HG03521 (cell line): Measurements from ENCODE around the gene GNL2.
"Not testable (repeated sequence)": the region's sequence is repeated elsewhere in the genome, so short reads cannot be mapped to it uniquely, and the experiment has no call there.

ENCODE experiments used
- ATAC-seq: cut with Tn5 transposase; IDR thresholded peaks from one replicate; pipeline ENCODE4 v1.9.1; 2021; ENCODE audit warnings: mild to moderate bottlenecking, moderate library complexity; ENCODE audit not compliant: unreplicated experiment

GNL2 gene

GRCh38 chr1:37560401-37561132, 35.2 kb downstream of the GNL2 start:
- ATAC-seq, result no peak

GRCh38 chr1:37559957-37560379, 35.8 kb downstream of the GNL2 start:
- not testable (repeated sequence) for ATAC-seq

DNA sequence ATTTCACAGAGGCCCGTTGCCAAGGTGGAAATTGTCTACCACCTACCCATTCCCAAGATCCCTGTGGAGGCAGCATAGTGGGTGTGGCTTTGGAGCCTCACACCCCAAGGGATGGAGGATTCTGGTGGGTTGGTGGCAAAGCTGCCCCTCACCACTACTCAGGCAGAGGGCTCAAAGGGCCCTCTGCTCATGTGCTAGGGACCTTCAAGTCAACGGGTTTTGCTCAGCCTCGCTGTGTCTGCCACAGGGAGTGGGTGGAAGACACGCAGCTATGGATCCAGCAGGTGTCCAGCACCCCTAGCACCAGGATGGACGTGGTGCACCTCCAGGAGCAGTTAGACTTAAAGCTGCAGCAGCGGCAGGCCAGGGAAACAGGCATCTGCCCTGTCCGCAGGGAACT, 36.7 kb downstream of the GNL2 start:
- ATAC-seq, result no peak

DNA sequence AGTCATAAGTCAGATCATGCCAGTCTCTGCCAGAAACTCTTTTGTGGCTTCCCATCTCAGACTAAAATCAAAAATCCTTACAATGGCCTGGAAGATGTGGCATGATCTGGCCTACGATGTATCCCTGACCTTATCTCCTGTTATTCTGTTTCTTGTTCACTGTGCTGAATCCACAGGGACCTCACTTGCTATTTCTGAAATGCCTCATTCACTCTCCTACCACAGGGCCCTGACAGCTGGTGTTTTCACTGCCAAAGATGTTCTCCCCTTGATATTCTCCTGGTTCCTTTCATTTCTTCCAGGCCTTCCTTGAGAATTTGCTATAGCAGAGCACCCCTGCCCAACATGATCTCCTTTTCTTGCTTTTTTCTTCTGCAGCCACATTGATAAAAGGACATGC, 37.3 kb downstream of the GNL2 start:
- ATAC-seq, result no peak

DNA sequence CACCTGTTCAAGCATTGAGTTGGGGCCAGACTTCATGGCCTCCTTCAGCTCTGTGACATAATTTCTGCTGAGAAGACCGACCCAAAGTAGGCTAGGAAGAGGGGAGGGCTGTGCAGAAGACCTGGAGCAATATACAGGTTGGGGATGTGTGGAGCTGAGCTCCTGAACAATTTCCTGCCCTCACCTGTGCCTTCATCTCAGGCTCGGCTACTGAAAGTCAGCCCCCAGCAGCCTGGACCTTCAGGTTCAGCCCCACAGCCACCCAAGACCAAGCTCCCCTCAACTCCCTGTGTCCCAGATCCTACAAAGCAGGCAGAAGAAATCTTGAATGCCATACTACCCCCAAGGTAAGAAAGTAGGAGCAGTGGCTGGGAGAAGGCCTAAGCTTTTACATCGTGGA, 38.3 kb downstream of the GNL2 start:
- no peak for ATAC-seq

- ATAC-seq, result no peak
These were observed 39.0 kb downstream of the GNL2 start, which contains the start of gene DNALI1 for GRCh38 chr1:37556712-37557196. Gene DNALI1 (plus strand): TSS chr1:37556940. CDS start chr1:37556995, 55 bp downstream.

DNA sequence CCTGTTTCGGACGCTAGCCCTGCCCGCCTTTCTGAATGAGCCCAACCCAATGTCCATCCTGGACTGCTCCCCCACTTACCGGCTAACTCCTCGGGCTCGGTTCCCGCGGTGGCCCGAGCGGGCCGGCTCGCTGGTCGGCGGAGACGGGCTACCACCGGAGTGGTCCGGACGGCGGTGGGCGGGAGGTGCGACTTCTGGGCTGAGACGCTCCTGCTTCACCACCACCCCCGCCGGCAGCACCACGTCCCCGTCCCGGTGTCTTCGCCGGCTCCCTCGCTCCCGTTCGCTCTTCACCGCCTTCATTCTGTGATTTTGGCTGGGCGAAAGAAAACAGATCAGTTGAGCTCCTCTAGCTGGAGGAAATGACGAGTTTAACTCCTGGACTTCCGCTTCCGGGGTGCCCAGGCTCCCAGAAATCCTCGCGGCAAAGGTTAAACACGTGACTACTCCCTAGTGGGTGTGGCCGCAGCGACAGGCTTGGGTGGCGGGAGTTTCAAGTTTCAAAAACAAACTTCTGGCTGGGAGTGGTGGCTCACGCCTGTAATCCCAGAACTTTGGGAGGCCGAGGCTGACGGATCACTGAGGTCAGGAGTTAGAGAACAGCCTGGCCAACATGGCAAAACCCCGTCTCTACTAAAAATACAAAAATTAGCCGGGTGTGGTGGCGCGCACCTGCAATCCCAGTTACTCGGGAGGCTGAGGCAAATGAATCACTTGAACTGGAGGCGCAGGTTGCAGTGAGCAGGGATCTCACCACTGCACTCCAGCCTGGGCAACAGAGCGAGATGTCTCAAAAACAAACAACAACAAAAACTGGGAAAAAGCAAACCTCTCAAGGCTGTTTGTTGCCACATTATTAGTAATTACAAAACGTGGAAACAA, 41.6 kb downstream of the GNL2 start, which contains the start of gene SNIP1:
Gene SNIP1, minus strand, starts transcription at position 367 of the 882 bp plus-strand sequence. Its CDS starts 64 bp downstream, at position 303.
- ATAC-seq, result peak; percentile 77

DNA sequence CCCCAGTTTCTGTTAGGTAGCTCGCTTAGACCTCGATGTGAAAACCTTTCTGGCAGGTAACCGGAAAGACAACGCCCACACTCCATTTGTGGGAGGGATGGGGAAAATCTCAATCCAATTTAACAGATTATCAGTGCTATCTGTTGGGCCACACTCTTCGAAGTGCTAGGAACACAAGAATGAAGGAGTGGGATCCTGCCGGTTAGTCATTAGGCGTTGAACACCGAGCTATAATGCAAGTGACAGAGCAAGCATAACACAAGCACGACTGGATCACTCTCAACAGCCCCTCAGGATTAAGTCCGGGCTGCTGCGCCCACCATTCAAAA, 42.2 kb downstream of the GNL2 start:
- ATAC-seq, result no peak

DNA sequence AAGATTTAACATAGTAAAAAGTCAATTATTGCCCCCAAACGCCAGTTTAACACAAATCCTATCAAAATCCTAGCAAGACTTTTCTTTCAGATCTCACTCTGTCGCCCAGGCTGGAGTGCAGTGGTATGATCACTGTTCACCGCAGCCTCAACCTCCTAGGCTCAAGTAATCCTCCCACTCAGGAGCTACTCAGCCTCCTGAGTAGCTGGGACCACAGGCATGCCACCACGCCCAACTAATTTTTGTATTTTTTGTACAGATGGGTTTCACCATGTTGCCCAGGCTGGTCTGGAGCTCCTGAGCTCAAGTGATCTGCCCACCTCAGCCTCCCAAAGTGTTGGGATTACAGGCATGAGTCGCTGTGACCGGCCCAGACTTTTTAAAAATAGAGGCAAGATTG, 46.4 kb downstream of the GNL2 start:
- no peak for ATAC-seq

DNA sequence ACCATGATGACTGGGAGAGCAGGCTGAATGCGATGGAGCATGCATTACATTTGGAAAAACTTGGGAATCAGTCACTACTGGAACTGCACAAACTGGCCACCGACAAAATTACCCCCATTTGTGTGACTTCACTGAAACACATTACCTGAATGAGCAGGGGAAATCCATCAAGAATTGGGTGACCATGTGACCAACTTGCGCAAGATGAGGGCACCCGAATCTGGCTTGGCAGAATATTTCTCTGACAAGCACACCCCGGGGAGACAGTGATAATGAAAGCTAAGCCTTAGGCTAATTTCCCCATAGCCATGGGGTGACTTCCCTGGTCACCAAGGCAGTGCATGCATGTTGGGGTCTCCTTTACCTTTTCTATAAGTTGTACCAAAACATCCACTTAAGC, 50.7 kb downstream of the GNL2 start:
- ATAC-seq, result no peak

DNA sequence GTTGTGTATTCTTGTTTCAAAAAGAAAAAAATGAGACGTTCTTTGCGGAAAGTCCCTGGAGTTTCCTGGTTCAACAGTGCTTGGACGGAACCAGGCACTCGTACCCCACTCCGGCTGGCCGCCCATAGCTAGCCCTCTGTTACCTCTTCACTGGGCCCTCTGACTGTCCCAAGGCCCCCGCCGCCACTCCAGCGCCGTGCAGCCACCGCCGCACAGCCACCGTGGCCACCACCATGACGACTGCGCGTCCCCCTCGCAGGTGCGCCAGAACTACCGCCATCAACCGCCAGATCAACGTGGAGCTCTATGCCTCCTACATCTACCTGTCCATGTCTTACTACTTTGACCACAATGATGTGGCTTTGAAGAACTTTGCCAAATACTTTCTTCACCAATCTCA, 51.2 kb downstream of the GNL2 start:
- ATAC-seq, result no peak

DNA sequence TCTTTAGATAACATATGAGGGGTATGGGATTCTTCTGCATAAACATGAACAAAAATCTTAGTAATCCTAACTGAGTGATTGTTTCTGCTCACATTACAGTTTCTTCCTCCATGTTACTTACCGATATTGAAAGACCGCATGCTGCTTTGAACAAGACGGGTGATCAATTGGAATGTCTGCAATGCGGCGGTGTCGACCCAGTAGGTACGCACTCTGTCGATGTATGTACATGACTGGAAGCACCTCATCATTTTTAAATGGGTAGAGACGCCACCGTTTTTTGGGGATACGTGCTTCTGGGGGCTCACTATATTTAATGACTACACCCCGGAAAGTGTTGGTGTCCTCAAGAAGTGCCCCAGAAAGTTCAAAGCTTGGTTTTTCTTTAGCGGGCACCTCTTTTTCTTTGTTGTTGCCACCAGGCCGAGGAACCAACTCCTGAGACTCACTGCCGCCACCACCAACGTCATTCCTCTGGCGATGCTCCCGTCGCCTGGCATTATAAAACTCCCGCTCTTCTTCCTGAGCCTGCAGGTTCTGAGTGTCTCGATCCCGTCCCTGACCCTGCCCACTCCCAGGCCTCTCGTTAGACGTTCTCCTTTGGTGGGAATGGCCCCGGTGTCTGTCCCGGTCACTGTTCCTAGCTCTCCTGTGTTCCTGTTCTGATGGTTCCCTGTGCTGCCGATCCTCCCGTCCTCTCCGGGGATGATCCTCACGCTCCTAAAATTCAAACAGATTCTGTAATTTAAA, 55.5 kb downstream of the GNL2 start:
- ATAC-seq, result no peak

DNA sequence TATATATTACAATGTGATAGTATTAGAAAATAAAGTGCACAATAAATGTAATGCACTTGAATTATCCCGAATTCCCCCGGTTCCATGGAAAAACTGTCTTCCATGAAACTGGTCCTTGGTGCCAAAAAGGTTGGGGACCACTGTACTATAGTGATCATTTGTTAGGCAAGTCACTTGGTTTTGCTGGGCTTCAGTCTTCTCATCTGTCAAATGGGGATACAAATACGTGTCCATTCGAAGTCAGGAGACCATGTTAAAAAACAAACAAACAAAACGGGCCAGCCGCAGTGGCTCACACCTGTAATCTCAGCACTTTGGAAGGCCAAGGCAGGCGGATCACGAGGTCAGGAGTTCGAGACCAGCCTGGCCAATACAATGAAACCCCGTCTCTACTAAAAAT, 56.6 kb downstream of the GNL2 start:
- not testable (repeated sequence) for ATAC-seq

GRCh38 chr1:37537378-37537777, 58.4 kb downstream of the GNL2 start:
- ATAC-seq, result no peak

GRCh38 chr1:37533317-37534093, 62.2 kb downstream of the GNL2 start:
- no peak for ATAC-seq

GRCh38 chr1:37532418-37533156, 63.1 kb downstream of the GNL2 start:
- not testable (repeated sequence) for ATAC-seq

DNA sequence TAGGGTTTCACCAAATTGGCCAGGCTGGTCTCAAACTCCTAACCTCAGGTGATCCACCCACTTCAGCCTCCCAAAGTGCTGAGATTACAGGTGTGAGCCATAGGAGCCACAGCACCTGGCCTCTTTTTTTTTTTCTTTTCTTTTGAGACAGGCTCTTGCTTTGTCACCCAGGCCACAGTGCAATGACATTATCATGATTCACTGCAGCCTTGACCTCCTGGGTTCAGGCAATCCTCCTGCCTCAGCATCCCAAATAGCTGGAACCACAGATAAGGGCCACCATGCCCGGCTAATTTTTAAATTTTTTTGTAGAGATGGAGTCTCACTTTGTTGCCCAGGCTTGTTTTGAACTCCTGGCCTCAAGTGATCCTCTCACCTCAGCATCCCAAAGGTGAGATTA, 65.8 kb downstream of the GNL2 start:
- ATAC-seq, result not testable (repeated sequence)

GRCh38 chr1:37519613-37520012, 76.1 kb downstream of the GNL2 start:
- ATAC-seq, result no peak

DNA sequence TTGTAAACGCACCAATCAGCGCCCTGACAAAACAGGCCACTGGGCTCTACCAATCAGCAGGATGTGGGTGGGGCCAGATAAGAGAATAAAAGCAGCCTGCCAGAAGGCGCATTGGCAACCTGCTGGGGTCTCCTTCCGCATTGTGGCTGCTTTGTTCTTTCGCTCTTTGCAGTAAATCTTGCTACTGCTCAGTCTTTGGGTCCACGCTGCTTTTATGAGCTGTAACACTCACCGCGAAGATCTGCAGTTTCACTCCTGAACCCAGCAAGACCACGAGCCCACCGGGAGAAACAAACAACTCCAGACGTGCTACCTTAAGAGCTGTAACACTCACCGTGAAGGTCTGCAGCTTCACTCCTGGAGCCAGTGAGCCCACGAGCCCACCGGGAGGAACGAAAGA, 76.8 kb downstream of the GNL2 start:
- not testable (repeated sequence) for ATAC-seq

DNA sequence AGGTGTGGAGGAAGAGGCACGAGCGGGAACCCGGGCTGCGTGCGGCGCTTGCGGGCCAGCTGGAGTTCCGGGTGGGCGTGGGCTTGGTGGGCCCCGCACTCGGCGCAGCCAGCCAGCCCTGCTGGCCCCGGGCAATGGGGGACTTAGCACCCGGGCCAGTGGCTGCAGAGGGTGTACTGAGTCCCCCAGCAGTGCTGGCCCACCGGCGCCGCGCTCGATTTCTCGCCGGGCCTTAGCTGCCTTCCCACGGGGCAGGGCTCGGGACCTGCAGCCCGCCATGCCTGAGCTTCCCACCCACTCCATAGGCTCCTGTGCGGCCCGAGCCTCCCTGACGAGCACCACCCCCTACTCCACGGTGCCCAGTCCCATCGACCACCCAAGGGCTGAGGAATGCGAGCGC, 77.5 kb downstream of the GNL2 start:
- ATAC-seq, result not testable (repeated sequence)
